ENCODE measurements around the gene BCAS1.

Gene BCAS1

DNA sequence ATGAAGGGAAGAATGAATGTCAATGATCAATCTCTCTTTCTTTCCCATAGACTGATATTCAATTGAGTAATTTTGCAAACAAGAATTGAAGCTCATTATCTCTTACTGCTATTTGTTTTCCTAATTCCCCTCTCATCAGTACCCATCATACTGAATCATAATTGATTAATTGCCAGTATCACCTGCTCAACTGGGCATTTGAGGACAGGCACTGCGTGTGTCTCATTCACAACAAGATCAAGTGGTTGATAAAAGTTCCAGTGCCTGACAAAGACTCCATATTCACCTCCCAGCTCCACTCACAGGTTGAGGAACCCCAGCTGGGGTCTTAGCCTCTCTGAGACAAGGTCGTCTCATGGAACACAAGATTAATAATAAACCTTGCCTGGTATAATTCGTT lies 67.7 kb downstream of the BCAS1 start:
- no peak for ATAC-seq
- TF ChIP-seq ZFP30 (CRISPR knock-in tag; IDR thresholded peaks at IDR 0.05) (no peak), SNAI2 (CRISPR knock-in tag; IDR thresholded peaks at IDR 0.05) (no peak), BACH2 (CRISPR knock-in tag; IDR thresholded peaks at IDR 0.05; ENCODE audit: borderline replicate concordance) (no peak)
- TF ChIP-seq, protein P1, sequence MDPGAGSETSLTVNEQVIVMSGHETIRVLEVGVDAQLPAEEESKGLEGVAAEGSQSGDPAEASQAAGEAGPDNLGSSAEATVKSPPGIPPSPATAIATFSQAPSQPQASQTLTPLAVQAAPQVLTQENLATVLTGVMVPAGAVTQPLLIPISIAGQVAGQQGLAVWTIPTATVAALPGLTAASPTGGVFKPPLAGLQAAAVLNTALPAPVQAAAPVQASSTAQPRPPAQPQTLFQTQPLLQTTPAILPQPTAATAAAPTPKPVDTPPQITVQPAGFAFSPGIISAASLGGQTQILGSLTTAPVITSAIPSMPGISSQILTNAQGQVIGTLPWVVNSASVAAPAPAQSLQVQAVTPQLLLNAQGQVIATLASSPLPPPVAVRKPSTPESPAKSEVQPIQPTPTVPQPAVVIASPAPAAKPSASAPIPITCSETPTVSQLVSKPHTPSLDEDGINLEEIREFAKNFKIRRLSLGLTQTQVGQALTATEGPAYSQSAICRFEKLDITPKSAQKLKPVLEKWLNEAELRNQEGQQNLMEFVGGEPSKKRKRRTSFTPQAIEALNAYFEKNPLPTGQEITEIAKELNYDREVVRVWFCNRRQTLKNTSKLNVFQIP (CRISPR knock-in tag; IDR thresholded peaks at IDR 0.05; ENCODE audit: borderline replicate concordance, low read depth) = no peak
- TF ChIP-seq, protein P2, sequence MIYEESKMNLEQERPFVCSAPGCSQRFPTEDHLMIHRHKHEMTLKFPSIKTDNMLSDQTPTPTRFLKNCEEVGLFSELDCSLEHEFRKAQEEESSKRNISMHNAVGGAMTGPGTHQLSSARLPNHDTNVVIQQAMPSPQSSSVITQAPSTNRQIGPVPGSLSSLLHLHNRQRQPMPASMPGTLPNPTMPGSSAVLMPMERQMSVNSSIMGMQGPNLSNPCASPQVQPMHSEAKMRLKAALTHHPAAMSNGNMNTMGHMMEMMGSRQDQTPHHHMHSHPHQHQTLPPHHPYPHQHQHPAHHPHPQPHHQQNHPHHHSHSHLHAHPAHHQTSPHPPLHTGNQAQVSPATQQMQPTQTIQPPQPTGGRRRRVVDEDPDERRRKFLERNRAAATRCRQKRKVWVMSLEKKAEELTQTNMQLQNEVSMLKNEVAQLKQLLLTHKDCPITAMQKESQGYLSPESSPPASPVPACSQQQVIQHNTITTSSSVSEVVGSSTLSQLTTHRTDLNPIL (CRISPR knock-in tag; IDR thresholded peaks at IDR 0.05; ENCODE audit: low read depth) = no peak

DNA sequence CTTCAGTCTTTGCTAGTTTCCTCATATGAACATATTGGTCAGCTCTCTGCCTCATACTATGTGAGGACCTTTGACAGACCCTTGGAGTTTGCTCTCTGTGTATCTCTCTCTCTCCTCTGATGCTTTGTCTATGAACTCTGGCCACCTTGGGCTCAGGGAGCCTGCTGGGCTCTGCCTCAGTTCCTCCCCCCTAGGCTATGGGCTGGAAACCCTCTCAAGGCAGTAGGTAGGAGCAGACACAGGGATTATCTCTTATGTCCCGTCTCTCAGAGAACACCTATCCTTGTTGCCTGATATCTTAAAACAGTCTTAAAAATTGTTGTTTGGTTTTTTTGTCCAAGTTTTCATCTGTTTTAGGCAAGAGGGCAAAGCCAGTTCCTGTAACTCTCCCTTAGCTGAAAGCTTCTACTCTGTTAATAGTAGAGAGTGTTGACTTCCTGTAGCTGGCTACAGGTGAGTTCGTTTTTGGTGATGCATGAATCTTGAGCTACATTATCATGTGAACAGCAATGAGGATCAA lies 68.3 kb downstream of the BCAS1 start:
- no peak for TF ChIP-seq BACH2 (CRISPR knock-in tag; IDR thresholded peaks at IDR 0.05; ENCODE audit: borderline replicate concordance)
- TF ChIP-seq ZNF565 (CRISPR knock-in tag; conservative IDR thresholded peaks at IDR 0.05; ENCODE audit: low read depth) = no peak
- no peak for TF ChIP-seq ARNTL (CRISPR knock-in tag; IDR thresholded peaks at IDR 0.05; ENCODE audit: borderline replicate concordance, low read depth)
- TF ChIP-seq, protein P3, sequence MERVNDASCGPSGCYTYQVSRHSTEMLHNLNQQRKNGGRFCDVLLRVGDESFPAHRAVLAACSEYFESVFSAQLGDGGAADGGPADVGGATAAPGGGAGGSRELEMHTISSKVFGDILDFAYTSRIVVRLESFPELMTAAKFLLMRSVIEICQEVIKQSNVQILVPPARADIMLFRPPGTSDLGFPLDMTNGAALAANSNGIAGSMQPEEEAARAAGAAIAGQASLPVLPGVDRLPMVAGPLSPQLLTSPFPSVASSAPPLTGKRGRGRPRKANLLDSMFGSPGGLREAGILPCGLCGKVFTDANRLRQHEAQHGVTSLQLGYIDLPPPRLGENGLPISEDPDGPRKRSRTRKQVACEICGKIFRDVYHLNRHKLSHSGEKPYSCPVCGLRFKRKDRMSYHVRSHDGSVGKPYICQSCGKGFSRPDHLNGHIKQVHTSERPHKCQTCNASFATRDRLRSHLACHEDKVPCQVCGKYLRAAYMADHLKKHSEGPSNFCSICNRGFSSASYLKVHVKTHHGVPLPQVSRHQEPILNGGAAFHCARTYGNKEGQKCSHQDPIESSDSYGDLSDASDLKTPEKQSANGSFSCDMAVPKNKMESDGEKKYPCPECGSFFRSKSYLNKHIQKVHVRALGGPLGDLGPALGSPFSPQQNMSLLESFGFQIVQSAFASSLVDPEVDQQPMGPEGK (CRISPR knock-in tag; IDR thresholded peaks at IDR 0.05; ENCODE audit: borderline replicate concordance) = no peak
- no peak for TF ChIP-seq ESRRG (CRISPR knock-in tag; IDR thresholded peaks at IDR 0.05)
- no peak for TF ChIP-seq ZC3H10 (CRISPR knock-in tag; IDR thresholded peaks at IDR 0.05)
- TF ChIP-seq, protein P2 (CRISPR knock-in tag; IDR thresholded peaks at IDR 0.05; ENCODE audit: low read depth) = no peak
- TF ChIP-seq TOX (CRISPR knock-in tag; IDR thresholded peaks at IDR 0.05; ENCODE audit: borderline replicate concordance) = no peak
- TF ChIP-seq, protein P4, sequence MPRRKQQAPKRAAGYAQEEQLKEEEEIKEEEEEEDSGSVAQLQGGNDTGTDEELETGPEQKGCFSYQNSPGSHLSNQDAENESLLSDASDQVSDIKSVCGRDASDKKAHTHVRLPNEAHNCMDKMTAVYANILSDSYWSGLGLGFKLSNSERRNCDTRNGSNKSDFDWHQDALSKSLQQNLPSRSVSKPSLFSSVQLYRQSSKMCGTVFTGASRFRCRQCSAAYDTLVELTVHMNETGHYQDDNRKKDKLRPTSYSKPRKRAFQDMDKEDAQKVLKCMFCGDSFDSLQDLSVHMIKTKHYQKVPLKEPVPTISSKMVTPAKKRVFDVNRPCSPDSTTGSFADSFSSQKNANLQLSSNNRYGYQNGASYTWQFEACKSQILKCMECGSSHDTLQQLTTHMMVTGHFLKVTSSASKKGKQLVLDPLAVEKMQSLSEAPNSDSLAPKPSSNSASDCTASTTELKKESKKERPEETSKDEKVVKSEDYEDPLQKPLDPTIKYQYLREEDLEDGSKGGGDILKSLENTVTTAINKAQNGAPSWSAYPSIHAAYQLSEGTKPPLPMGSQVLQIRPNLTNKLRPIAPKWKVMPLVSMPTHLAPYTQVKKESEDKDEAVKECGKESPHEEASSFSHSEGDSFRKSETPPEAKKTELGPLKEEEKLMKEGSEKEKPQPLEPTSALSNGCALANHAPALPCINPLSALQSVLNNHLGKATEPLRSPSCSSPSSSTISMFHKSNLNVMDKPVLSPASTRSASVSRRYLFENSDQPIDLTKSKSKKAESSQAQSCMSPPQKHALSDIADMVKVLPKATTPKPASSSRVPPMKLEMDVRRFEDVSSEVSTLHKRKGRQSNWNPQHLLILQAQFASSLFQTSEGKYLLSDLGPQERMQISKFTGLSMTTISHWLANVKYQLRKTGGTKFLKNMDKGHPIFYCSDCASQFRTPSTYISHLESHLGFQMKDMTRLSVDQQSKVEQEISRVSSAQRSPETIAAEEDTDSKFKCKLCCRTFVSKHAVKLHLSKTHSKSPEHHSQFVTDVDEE (CRISPR knock-in tag; IDR thresholded peaks at IDR 0.05) = no peak
- TF ChIP-seq PPARA (CRISPR knock-in tag; IDR thresholded peaks at IDR 0.05; ENCODE audit: borderline replicate concordance) = no peak
- no peak for TF ChIP-seq OSR1 (CRISPR knock-in tag; IDR thresholded peaks at IDR 0.05)
- TF ChIP-seq SNAI2 (CRISPR knock-in tag; IDR thresholded peaks at IDR 0.05) = no peak
- TF ChIP-seq GLIS3 (CRISPR knock-in tag; IDR thresholded peaks at IDR 0.05) = no peak
- no peak for TF ChIP-seq RARB (CRISPR knock-in tag; IDR thresholded peaks at IDR 0.05)
- TF ChIP-seq ZNF70 (CRISPR knock-in tag; IDR thresholded peaks at IDR 0.05) = no peak
- no peak for TF ChIP-seq ZFP30 (CRISPR knock-in tag; IDR thresholded peaks at IDR 0.05)
- TF ChIP-seq, protein P5, sequence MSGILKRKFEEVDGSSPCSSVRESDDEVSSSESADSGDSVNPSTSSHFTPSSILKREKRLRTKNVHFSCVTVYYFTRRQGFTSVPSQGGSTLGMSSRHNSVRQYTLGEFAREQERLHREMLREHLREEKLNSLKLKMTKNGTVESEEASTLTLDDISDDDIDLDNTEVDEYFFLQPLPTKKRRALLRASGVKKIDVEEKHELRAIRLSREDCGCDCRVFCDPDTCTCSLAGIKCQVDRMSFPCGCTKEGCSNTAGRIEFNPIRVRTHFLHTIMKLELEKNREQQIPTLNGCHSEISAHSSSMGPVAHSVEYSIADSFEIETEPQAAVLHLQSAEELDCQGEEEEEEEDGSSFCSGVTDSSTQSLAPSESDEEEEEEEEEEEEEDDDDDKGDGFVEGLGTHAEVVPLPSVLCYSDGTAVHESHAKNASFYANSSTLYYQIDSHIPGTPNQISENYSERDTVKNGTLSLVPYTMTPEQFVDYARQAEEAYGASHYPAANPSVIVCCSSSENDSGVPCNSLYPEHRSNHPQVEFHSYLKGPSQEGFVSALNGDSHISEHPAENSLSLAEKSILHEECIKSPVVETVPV (CRISPR knock-in tag; IDR thresholded peaks at IDR 0.05) = no peak
- ATAC-seq = no peak

DNA sequence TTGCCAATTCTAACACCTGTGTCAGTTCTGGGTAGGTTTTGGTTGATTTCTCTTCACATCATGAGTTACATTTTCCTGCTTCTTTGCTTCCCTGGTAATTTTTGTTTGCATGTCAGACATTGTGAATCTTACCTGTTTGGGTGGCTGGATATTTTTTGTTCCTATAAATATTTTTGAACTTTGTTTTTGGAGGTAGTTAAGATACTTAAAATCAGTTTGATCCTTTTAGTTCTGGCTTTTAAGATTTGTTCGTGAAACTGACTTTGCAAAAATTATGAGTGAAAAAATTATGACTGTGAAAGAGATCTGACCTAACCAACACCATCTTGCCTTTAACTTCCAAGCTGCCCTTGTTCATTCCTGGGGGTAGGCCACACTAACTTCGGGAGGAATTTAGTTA lies 69.5 kb downstream of the BCAS1 start:
- ATAC-seq = no peak
- TF ChIP-seq ZNF70 (CRISPR knock-in tag; IDR thresholded peaks at IDR 0.05) (no peak), ARNTL (CRISPR knock-in tag; IDR thresholded peaks at IDR 0.05; ENCODE audit: borderline replicate concordance, low read depth) (no peak), ZFP3 (CRISPR knock-in tag; IDR thresholded peaks at IDR 0.05) (no peak), OSR1 (CRISPR knock-in tag; IDR thresholded peaks at IDR 0.05) (no peak), PPARA (CRISPR knock-in tag; IDR thresholded peaks at IDR 0.05; ENCODE audit: borderline replicate concordance) (no peak), TOX (CRISPR knock-in tag; IDR thresholded peaks at IDR 0.05; ENCODE audit: borderline replicate concordance) (no peak)
- TF ChIP-seq, protein P5 (CRISPR knock-in tag; IDR thresholded peaks at IDR 0.05) = no peak
- TF ChIP-seq, protein P1 (CRISPR knock-in tag; IDR thresholded peaks at IDR 0.05; ENCODE audit: borderline replicate concordance, low read depth) = no peak
- TF ChIP-seq, protein P4 (CRISPR knock-in tag; IDR thresholded peaks at IDR 0.05) = no peak
